Panc1 (cell line): ENCODE data around the gene MAP2K4.

Experiments used
- POLR2AphosphoS5 ChIP-seq: IDR thresholded peaks from 2 replicates; pipeline ENCODE4 v1.6.1; 2012; ENCODE audit warnings: mild to moderate bottlenecking, low read depth, low read length, moderate library complexity
- TCF7L2 ChIP-seq: IDR thresholded peaks from 2 replicates; pipeline ENCODE4 v1.6.1; 2011; ENCODE audit warnings: mild to moderate bottlenecking, low read depth, low read length, inconsistent platforms
- TF ChIP-seq, protein P1 (sequence below): fragments of 450-650 bp; IDR thresholded peaks from 2 replicates; pipeline ENCODE4 v1.5.1; 2017; ENCODE audit warnings: mild to moderate bottlenecking

DNA sequence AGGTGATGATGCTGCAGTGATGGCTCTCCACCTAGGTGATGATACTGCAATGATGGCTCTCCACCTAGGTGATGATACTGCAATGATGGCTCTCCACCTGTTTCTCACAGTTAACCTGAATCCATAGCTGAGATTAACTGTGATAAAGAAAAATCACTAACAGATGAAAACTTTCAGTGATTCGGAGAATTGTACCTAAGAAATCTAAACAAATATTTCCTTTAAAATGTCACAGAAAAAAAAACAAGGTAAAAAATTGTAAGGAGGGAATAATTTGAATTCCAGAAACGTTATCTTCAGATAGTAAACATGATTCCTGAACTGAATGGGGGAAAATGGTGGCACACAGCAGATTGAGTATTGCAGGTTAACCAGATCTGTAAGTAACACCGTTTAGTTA, 113.4 kb downstream of the MAP2K4 start:
- no peak for TF ChIP-seq POLR2AphosphoS5
- TF ChIP-seq, protein P1, sequence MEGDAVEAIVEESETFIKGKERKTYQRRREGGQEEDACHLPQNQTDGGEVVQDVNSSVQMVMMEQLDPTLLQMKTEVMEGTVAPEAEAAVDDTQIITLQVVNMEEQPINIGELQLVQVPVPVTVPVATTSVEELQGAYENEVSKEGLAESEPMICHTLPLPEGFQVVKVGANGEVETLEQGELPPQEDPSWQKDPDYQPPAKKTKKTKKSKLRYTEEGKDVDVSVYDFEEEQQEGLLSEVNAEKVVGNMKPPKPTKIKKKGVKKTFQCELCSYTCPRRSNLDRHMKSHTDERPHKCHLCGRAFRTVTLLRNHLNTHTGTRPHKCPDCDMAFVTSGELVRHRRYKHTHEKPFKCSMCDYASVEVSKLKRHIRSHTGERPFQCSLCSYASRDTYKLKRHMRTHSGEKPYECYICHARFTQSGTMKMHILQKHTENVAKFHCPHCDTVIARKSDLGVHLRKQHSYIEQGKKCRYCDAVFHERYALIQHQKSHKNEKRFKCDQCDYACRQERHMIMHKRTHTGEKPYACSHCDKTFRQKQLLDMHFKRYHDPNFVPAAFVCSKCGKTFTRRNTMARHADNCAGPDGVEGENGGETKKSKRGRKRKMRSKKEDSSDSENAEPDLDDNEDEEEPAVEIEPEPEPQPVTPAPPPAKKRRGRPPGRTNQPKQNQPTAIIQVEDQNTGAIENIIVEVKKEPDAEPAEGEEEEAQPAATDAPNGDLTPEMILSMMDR, result no peak
- no peak for TF ChIP-seq TCF7L2
